IPS-NIHi7 (cell line): ENCODE data around the gene SLC12A5.

Experiments used
- DNase-seq: peaks from one replicate; pipeline ENCODE4 v3.0.0; 2012; ENCODE audit warnings: mixed read lengths; ENCODE audit errors: extremely low spot score

SLC12A5 gene

GRCh38 chr20:46053416-46053815 is 24.4 kb downstream of the SLC12A5 start:
- DNase-seq: no peak

- DNase-seq: no peak
These were observed 25.6 kb downstream of the SLC12A5 start for GRCh38 chr20:46054606-46055005.

GRCh38 chr20:46055269-46055668 is 26.3 kb downstream of the SLC12A5 start:
- no peak for DNase-seq

- DNase-seq: no peak
These were observed 27.2 kb downstream of the SLC12A5 start for GRCh38 chr20:46056027-46056833.

GRCh38 chr20:46056970-46057855 is 28.2 kb downstream of the SLC12A5 start:
- DNase-seq: peak; percentile 86

- peak; percentile 64 for DNase-seq
These were observed 29.0 kb downstream of the SLC12A5 start for GRCh38 chr20:46057856-46058598.

GRCh38 chr20:46058599-46059281 is 29.7 kb downstream of the SLC12A5 start:
- peak; percentile 66 for DNase-seq

GRCh38 chr20:46060301-46060881 is 31.4 kb downstream of the SLC12A5 start:
- no peak for DNase-seq

GRCh38 chr20:46060975-46061374 is 32.0 kb downstream of the SLC12A5 start:
- no peak for DNase-seq

GRCh38 chr20:46062151-46062550 is 33.1 kb downstream of the SLC12A5 start:
- DNase-seq: no peak

GRCh38 chr20:46062621-46063020 is 33.6 kb downstream of the SLC12A5 start:
- DNase-seq: no peak

GRCh38 chr20:46063151-46063550 is 34.1 kb downstream of the SLC12A5 start:
- no peak for DNase-seq

GRCh38 chr20:46063652-46064054 is 34.6 kb downstream of the SLC12A5 start:
- DNase-seq: no peak

GRCh38 chr20:46065006-46065405 is 36.0 kb downstream of the SLC12A5 start:
- DNase-seq: no peak

GRCh38 chr20:46065691-46066090 is 36.7 kb downstream of the SLC12A5 start:
- no peak for DNase-seq

- DNase-seq: no peak
These were observed 41.3 kb downstream of the SLC12A5 start for GRCh38 chr20:46070215-46070900.

- no peak for DNase-seq
These were observed 42.6 kb downstream of the SLC12A5 start for GRCh38 chr20:46071573-46071972.

- no peak for DNase-seq
These were observed 44.0 kb downstream of the SLC12A5 start for GRCh38 chr20:46073024-46073423.

- no peak for DNase-seq
These were observed 44.4 kb downstream of the SLC12A5 start for GRCh38 chr20:46073443-46073842.

GRCh38 chr20:46074006-46074405 is 45.0 kb downstream of the SLC12A5 start:
- no peak for DNase-seq
